Liver (tissue), 9 donors: ENCODE data around the gene EXD3. TPM values are rescaled to one million over a fixed set of nuclear protein-coding genes. Genes with fewer than 3 reads are reported as not detected.

ENCODE experiments used
- DNase-seq: peaks from one replicate; pipeline ENCODE4 v3.0.0-alpha.2; 2017; ENCODE audit warnings: low spot score
- H3K27ac ChIP-seq, 2 donors: one replicate each; pipeline ENCODE4 v1.7.0; 2013; ENCODE audit warnings: inconsistent platforms in 2 of 2, low read length in 2 of 2, control low read depth in 1 of 2, low read depth in 1 of 2, mild to moderate bottlenecking in 1 of 2
- H3K27me3 ChIP-seq, 4 donors: one replicate each; pipeline versions ENCODE4 v1.6.1 to v1.7.0; 2013; ENCODE audit warnings: low read length in 3 of 4, inconsistent platforms in 1 of 4, mild to moderate bottlenecking in 1 of 4, moderate library complexity in 1 of 4; ENCODE audit not compliant: control insufficient read depth in 4 of 4, insufficient read depth in 4 of 4
- H3K36me3 ChIP-seq, 4 donors: one replicate each; pipeline versions ENCODE4 v1.6.1 to v1.7.0; 2013; ENCODE audit warnings: low read length in 3 of 4, mild to moderate bottlenecking in 3 of 4, low read depth in 1 of 4, moderate library complexity in 1 of 4; ENCODE audit not compliant: control insufficient read depth in 4 of 4, insufficient read depth in 3 of 4
- H3K4me1 ChIP-seq, 4 donors: one replicate each; pipeline versions ENCODE4 v1.6.1 to v1.7.0; 2013; ENCODE audit warnings: low read length in 3 of 4, mild to moderate bottlenecking in 3 of 4, moderate library complexity in 1 of 4; ENCODE audit not compliant: control insufficient read depth in 4 of 4, insufficient read depth in 4 of 4
- H3K4me3 ChIP-seq, 3 donors: one replicate each; pipeline versions ENCODE4 v1.6.1 to v1.7.0; 2013; ENCODE audit warnings: low read length in 3 of 3, control low read depth in 1 of 3, low read depth in 1 of 3, mild to moderate bottlenecking in 1 of 3
- H3K9ac ChIP-seq, 2 donors: one replicate each; pipeline ENCODE4 v1.7.0; 2013; ENCODE audit warnings: low read length in 2 of 2, mild to moderate bottlenecking in 2 of 2, moderate library complexity in 2 of 2, control low read depth in 1 of 2, low read depth in 1 of 2
- H3K9me3 ChIP-seq, 4 donors: one replicate each; pipeline versions ENCODE4 v1.6.1 to v1.7.0; 2013; ENCODE audit warnings: low read length in 3 of 4; ENCODE audit not compliant: control insufficient read depth in 4 of 4
- ATF3 ChIP-seq: IDR thresholded peaks from 2 replicates; pipeline ENCODE4 v1.6.1; 2016; ENCODE audit warnings: antibody characterized with exemption
- CTCF ChIP-seq: fragments of 150-350 bp; IDR thresholded peaks from 2 replicates; pipeline ENCODE4 v1.5.1; 2017; ENCODE audit warnings: improper control_type of control experiment, low read depth, low read length; ENCODE audit not compliant: missing input control
- EGR1 ChIP-seq, 2 donors: IDR thresholded peaks; 2 replicates each; pipeline ENCODE4 v1.6.1; 2016 to 2018; ENCODE audit warnings: antibody characterized with exemption in 2 of 2, low read depth in 2 of 2
- FOXA1 ChIP-seq: IDR thresholded peaks from 2 replicates; pipeline ENCODE4 v1.6.1; 2016; ENCODE audit warnings: antibody characterized with exemption
- FOXA2 ChIP-seq: IDR thresholded peaks from 2 replicates; pipeline ENCODE4 v1.6.1; 2016; ENCODE audit warnings: antibody characterized with exemption
- GABPA ChIP-seq, 2 donors: IDR thresholded peaks in 1 of 2; conservative IDR thresholded peaks in 1 of 2; 2 replicates each; pipeline ENCODE4 v1.6.1; 2016; ENCODE audit warnings: antibody characterized with exemption in 2 of 2, mild to moderate bottlenecking in 1 of 2, moderate library complexity in 1 of 2
- HNF4A ChIP-seq, 2 donors: conservative IDR thresholded peaks; 2 replicates each; pipeline ENCODE4 v1.6.1; 2016; ENCODE audit warnings: antibody characterized with exemption in 2 of 2, mild to moderate bottlenecking in 2 of 2
- HNF4G ChIP-seq: IDR thresholded peaks from 2 replicates; pipeline ENCODE4 v1.6.1; 2016; ENCODE audit warnings: antibody characterized with exemption
- JUND ChIP-seq, 2 donors: IDR thresholded peaks; 2 replicates each; pipeline ENCODE4 v1.6.1; 2016; ENCODE audit warnings: antibody characterized with exemption in 2 of 2
- NR2F2 ChIP-seq: IDR thresholded peaks from 2 replicates; pipeline ENCODE4 v1.6.1; 2016; ENCODE audit warnings: antibody characterized with exemption
- RAD21 ChIP-seq, 2 donors: IDR thresholded peaks; 2 replicates each; pipeline ENCODE4 v1.6.1; 2016; ENCODE audit warnings: antibody characterized with exemption in 2 of 2, mild to moderate bottlenecking in 2 of 2
- REST ChIP-seq: IDR thresholded peaks from 2 replicates; pipeline ENCODE4 v1.6.1; 2016; ENCODE audit warnings: antibody characterized with exemption, mild to moderate bottlenecking
- RXRA ChIP-seq, 2 donors: IDR thresholded peaks; 2 replicates each; pipeline ENCODE4 v1.6.1; 2017 to 2018; ENCODE audit warnings: antibody characterized with exemption in 2 of 2, mild to moderate bottlenecking in 1 of 2
- SP1 ChIP-seq: IDR thresholded peaks from 2 replicates; pipeline ENCODE4 v1.6.1; 2018; ENCODE audit warnings: antibody characterized with exemption, mild to moderate bottlenecking
- TAF1 ChIP-seq: conservative IDR thresholded peaks from 2 replicates; pipeline ENCODE4 v1.6.1; 2016; ENCODE audit warnings: antibody characterized with exemption, mild to moderate bottlenecking
- YY1 ChIP-seq: IDR thresholded peaks from 2 replicates; pipeline ENCODE4 v1.6.1; 2016; ENCODE audit warnings: antibody characterized with exemption, mild to moderate bottlenecking
- WGBS: extraction: QIAGEN DNeasy Blood & Tissue Kit; methylation state at CpG from one replicate; pipeline ENCODE4 v1.1.7; 2013; 5-methylcytosine and 5-hydroxymethylcytosine counted together
- polyA plus RNA-seq, 2 donors: library from polyadenylated mRNA; stranded (reverse) in 1 of 2; unstranded in 1 of 2; fragments of 200-250 nt in 1 of 2; fragments of >200 nt in 1 of 2; fragmentation: Nextera tagmentation in 1 of 2; extraction: Ambion mirVana in 1 of 2; gene quantifications; one replicate each; pipeline versions ENCODE4 v1.2.1 to v1.2.3, GENCODE V29; 2013 to 2015
- total RNA-seq, 2 donors: library from RNA; depleted of rRNA; stranded (reverse); fragments of >200 nt; gene quantifications; one replicate each; pipeline ENCODE4 v1.2.3, GENCODE V29; 2014
- TF ChIP-seq, protein P1 (sequence below): IDR thresholded peaks from 2 replicates; pipeline ENCODE4 v1.6.1; 2016; ENCODE audit warnings: antibody characterized with exemption
- TF ChIP-seq, protein P2 (sequence below): IDR thresholded peaks from 2 replicates; pipeline ENCODE4 v1.6.1; 2016; ENCODE audit warnings: antibody characterized with exemption
- donor health status: healthy.
- donor health status: healthy.
- donor health status: healthy.
- donor health status: healthy.
- donor health status: healthy.

The EXD3 gene
- total and polyA plus RNA-seq, 4 donors, result 2.5 to 6.7 (median 3.7) TPM

- Histone ChIP-seq H3K27ac (no peak overlapping the region), H3K4me3 (no peak overlapping the region), H3K9me3 (no peaks in the 10 kb centered on the region), H3K27me3 (no peaks in the 10 kb centered on the region), H3K36me3 (no peaks in the 10 kb centered on the region), H3K4me1 (peaks cover 6 to 13% (median 10%) of the 10 kb centered on the region in 4 donors), H3K9ac (no peak overlapping the region)
- no peak for TF ChIP-seq SP1
- no peak for TF ChIP-seq JUND (IDR thresholded peaks at IDR 0.05)
- no peak for TF ChIP-seq YY1
- TF ChIP-seq RAD21 (IDR thresholded peaks at IDR 0.05), result no peak
- TF ChIP-seq ATF3, result no peak
- no peak for TF ChIP-seq CTCF
- TF ChIP-seq NR2F2, result no peak
- TF ChIP-seq HNF4G, result no peak
- no peak for TF ChIP-seq FOXA1
- TF ChIP-seq, protein P1, sequence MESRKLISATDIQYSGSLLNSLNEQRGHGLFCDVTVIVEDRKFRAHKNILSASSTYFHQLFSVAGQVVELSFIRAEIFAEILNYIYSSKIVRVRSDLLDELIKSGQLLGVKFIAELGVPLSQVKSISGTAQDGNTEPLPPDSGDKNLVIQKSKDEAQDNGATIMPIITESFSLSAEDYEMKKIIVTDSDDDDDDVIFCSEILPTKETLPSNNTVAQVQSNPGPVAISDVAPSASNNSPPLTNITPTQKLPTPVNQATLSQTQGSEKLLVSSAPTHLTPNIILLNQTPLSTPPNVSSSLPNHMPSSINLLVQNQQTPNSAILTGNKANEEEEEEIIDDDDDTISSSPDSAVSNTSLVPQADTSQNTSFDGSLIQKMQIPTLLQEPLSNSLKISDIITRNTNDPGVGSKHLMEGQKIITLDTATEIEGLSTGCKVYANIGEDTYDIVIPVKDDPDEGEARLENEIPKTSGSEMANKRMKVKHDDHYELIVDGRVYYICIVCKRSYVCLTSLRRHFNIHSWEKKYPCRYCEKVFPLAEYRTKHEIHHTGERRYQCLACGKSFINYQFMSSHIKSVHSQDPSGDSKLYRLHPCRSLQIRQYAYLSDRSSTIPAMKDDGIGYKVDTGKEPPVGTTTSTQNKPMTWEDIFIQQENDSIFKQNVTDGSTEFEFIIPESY, result no peak
- no peak for TF ChIP-seq EGR1 (IDR thresholded peaks at IDR 0.05; ENCODE audit: low read depth in 2 of 2)
- TF ChIP-seq GABPA (IDR thresholded peaks at IDR 0.05 in 1 of 2, conservative IDR thresholded peaks at IDR 0.05 in 1 of 2), result no peak
- no peak for TF ChIP-seq REST
- no peak for TF ChIP-seq RXRA (IDR thresholded peaks at IDR 0.05)
- TF ChIP-seq, protein P2, sequence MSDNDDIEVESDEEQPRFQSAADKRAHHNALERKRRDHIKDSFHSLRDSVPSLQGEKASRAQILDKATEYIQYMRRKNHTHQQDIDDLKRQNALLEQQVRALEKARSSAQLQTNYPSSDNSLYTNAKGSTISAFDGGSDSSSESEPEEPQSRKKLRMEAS, result no peak
- TF ChIP-seq TAF1, result no peak
- TF ChIP-seq HNF4A (conservative IDR thresholded peaks at IDR 0.05), result no peak
- no peak for TF ChIP-seq FOXA2
- DNase-seq, result no peak
- WGBS, result 96% methylated on average over 15 of the region's 15 CpGs
Observed at GRCh38 chr9:137403269-137403668, 19.7 kb downstream of the EXD3 start.
